Ascending aorta (tissue), 2 donors: Measurements from ENCODE around the gene CRACR2A. TPM values are rescaled to one million over a fixed set of nuclear protein-coding genes. Genes with fewer than 3 reads are reported as not detected.
A peak's percentile ranks its signal among the peaks of the same experiment; 100 is the strongest.

Experiments
- DNase-seq, 2 donors: peaks; one replicate each; pipeline ENCODE4 v3.0.0-alpha.2; 2019; ENCODE audit warnings: low spot score in 2 of 2
- H3K27ac ChIP-seq, 2 donors: fragments of 200-600 bp; sonication (generic); one replicate each; pipeline ENCODE4 v1.5.1; 2016 to 2017; ENCODE audit warnings: mild to moderate bottlenecking in 1 of 2
- H3K27me3 ChIP-seq: fragments of 200-600 bp; sonication (generic); one replicate; pipeline ENCODE4 v1.5.1; 2017
- H3K36me3 ChIP-seq, 2 donors: fragments of 200-600 bp; sonication (generic); one replicate each; pipeline ENCODE4 v1.5.1; 2016
- H3K4me1 ChIP-seq, 2 donors: fragments of 200-600 bp; sonication (generic); one replicate each; pipeline ENCODE4 v1.5.1; 2016 to 2017; ENCODE audit warnings: mild to moderate bottlenecking in 1 of 2
- H3K4me3 ChIP-seq, 2 donors: fragments of 200-600 bp; sonication (generic); one replicate each; pipeline ENCODE4 v1.5.1; 2016 to 2017; ENCODE audit warnings: mild to moderate bottlenecking in 1 of 2
- H3K9me3 ChIP-seq, 2 donors: fragments of 200-600 bp; sonication (generic); one replicate each; pipeline ENCODE4 v1.5.1; 2016
- intact Hi-C: fragments of 100-400 bp; cut with DNase I; formaldehyde crosslinking; loops from one replicate; pipeline ENCODE4 v1.15.1; 2023
- total RNA-seq: library from RNA; depleted of rRNA; stranded (reverse); fragments of >200 nt; gene quantifications from one replicate; pipeline ENCODE4 v1.1.0, GENCODE V29; 2016
- TF ChIP-seq, protein P1 (sequence below), 3 experiments: fragments of 200-600 bp in 2 of 3; fragments of 450-650 bp in 1 of 3; sonication (generic) in 2 of 3; IDR thresholded peaks; one replicate each; pipeline ENCODE4 v1.5.1; 2016 to 2019; ENCODE audit warnings: antibody characterized with exemption in 3 of 3, mild to moderate bottlenecking in 1 of 3, moderate library complexity in 1 of 3

CRACR2A gene
- total RNA-seq, 1 donor from 2014 or later = 0.53 TPM

DNA sequence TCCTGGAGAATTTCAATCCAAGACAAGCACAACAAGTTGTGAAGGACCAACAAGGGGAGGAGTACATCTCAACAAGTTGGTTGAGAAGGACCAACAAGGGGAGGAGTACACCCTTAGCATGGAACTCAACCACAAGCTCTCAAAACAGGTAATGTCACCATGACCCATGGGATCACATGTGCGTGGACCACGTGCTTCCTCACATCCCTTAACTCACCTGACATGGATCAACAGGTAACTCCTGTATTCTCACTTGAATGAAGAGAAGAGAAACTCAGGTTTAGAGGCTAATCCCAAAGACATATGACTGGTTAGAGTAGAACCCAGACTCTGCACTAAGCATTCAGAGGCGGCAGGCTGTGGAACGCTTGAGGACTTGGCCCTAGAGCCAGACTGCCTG lies 6.2 kb downstream of the CRACR2A start:
- no peaks in the 10 kb centered on the region for H3K36me3 ChIP-seq
- no peaks in the 10 kb centered on the region for H3K9me3 ChIP-seq
- TF ChIP-seq, protein P1, sequence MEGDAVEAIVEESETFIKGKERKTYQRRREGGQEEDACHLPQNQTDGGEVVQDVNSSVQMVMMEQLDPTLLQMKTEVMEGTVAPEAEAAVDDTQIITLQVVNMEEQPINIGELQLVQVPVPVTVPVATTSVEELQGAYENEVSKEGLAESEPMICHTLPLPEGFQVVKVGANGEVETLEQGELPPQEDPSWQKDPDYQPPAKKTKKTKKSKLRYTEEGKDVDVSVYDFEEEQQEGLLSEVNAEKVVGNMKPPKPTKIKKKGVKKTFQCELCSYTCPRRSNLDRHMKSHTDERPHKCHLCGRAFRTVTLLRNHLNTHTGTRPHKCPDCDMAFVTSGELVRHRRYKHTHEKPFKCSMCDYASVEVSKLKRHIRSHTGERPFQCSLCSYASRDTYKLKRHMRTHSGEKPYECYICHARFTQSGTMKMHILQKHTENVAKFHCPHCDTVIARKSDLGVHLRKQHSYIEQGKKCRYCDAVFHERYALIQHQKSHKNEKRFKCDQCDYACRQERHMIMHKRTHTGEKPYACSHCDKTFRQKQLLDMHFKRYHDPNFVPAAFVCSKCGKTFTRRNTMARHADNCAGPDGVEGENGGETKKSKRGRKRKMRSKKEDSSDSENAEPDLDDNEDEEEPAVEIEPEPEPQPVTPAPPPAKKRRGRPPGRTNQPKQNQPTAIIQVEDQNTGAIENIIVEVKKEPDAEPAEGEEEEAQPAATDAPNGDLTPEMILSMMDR (IDR thresholded peaks at IDR 0.05) = no peak
- no peak overlapping the region for H3K27ac ChIP-seq
- no peak overlapping the region for H3K4me3 ChIP-seq
- no peaks in the 10 kb centered on the region for H3K4me1 ChIP-seq
- intact Hi-C loops = no loop called here
- DNase-seq = no peak
- H3K27me3 ChIP-seq = no peaks in the 10 kb centered on the region

DNA sequence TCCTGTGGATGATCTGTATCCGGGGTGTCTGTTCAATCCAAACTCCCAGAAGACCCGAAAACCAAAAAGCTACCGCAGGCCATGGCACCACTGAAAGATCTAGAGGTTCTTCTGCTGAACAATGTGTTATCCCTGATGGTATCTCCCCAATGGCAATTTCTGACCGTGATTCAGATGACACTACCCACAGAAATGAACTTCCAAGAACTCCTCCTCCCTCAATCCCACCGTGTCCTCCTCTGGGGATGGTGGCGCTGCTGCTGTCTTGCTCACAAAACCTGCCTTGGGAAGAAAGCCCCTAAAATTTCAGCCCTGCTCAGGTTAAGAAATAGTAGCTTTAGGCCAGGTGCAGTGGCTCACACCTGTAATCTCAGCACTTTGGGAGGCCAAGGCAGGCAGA lies 7.8 kb downstream of the CRACR2A start:
- intact Hi-C loops = no loop called here
- H3K36me3 ChIP-seq = no peaks in the 10 kb centered on the region
- H3K9me3 ChIP-seq = no peaks in the 10 kb centered on the region
- TF ChIP-seq, protein P1 (IDR thresholded peaks at IDR 0.05) = no peak
- H3K27ac ChIP-seq = no peak overlapping the region
- DNase-seq = no peak
- no peak overlapping the region for H3K4me3 ChIP-seq
- no peaks in the 10 kb centered on the region for H3K27me3 ChIP-seq
- no peaks in the 10 kb centered on the region for H3K4me1 ChIP-seq

DNA sequence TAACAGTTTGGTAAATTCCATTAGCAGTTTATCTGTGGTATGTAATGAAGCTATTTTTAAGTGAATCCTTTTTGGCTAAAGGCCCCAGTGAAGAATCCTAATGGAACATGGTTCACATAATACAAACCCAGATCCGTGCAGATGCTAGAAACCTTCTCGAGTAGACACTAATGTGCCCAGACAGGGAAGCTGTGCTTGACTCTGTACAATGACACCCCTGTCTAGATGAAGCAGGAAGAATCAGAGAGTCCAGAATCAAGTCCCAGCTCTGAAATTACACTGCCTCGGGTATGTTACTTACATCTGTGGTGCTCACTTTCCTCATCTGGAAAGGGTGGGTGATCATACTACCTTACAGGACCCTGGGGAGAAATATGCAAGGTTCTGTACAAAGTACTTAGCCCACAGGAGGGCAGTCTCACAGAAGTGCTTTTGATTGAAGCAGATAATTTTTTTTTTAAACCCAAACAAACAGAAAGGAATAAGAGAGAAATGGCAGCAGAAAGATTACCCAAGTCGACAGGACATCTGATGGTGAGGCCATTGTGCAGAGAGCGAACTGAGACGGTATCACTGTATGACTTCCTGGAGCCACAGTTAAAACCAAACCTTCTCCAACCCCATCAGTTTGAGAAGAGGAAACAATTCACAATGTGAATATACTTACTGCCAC lies 8.5 kb downstream of the CRACR2A start:
- Histone ChIP-seq H3K4me3 (no peak overlapping the region), H3K27ac (no peak overlapping the region), H3K27me3 (no peaks in the 10 kb centered on the region), H3K4me1 (no peaks in the 10 kb centered on the region), H3K36me3 (no peaks in the 10 kb centered on the region), H3K9me3 (no peaks in the 10 kb centered on the region)
- no peak for DNase-seq
- intact Hi-C loops = no loop called here
- TF ChIP-seq, protein P1 (IDR thresholded peaks at IDR 0.05) = no peak

DNA sequence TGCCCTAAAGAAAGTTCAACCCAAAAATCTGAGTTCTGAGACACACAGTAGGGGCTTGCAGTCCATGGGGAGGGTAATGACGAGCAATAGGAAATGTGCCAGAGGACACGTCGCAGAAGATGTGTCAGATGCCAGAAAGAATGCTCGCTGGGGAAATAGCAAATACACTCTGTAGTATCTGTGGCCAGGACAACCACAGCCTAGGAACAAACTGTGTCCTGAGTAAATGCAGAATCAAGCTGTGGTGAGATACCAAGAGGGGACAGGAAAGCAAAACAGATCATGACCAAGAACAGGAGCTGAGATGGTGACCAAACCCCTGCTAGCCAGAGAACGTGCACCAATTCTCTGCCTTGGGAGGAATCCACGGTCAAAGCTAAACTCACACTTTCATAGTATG lies 9.1 kb downstream of the CRACR2A start:
- intact Hi-C loops = no loop called here
- H3K27ac ChIP-seq = no peak overlapping the region
- TF ChIP-seq, protein P1 (IDR thresholded peaks at IDR 0.05) = no peak
- H3K4me1 ChIP-seq = no peaks in the 10 kb centered on the region
- no peaks in the 10 kb centered on the region for H3K36me3 ChIP-seq
- H3K9me3 ChIP-seq = no peaks in the 10 kb centered on the region
- no peak overlapping the region for H3K4me3 ChIP-seq
- no peak for DNase-seq
- H3K27me3 ChIP-seq = no peaks in the 10 kb centered on the region

DNA sequence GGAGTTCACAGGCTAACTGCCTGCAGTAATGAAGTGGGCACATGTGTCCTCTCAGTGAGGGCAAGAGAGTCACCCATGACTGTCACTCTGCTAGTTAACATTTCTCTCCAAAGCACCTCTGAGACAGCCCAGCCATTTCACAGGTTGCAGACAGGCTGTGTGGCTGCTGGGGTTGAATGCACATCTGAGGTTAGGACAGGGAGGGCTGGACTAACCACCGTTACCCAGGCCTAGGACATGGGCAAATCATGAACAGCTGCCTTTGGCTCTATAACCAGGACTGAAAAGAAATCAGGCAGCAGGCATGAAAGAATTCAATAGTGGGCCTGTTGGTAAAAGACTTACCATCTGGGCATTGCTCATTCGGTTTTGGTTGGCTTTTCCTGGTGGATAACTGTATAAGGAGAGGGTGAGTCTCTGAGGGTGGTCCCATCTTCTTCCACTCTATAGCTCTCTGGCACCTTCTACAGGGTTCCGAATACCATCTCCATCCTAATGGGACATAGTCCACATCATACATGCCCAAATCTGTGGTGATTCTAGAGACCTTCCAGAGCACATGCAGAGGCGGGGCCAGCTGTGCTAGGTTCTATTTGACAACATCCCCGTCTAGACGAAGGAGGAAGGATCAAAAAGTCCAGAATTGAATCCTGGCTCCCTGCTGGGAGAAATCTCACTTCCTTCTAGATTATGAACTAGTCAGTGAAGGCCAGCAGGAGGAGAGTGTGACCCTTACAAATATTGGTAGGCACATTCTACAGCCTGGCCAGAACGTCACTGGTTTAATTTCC lies 10.8 kb downstream of the CRACR2A start:
- H3K36me3 ChIP-seq = no peaks in the 10 kb centered on the region
- peak in 1 of 2 donors; percentile 13 for DNase-seq
- H3K27me3 ChIP-seq = no peaks in the 10 kb centered on the region
- no peak overlapping the region for H3K4me3 ChIP-seq
- no peaks in the 10 kb centered on the region for H3K4me1 ChIP-seq
- TF ChIP-seq, protein P1 (IDR thresholded peaks at IDR 0.05) = no peak
- intact Hi-C loops = no loop called here
- H3K27ac ChIP-seq = no peak overlapping the region
- no peaks in the 10 kb centered on the region for H3K9me3 ChIP-seq
